Activated naive CD4-positive, alpha-beta T cell treated with anti-CD3 and anti-CD28 coated beads, Interleukin-2, amount 50 U/mL, for 72 hours (primary cell): ENCODE measurements around the gene SLC5A1. TPM values are rescaled to one million over a fixed set of nuclear protein-coding genes. Genes with fewer than 3 reads are reported as not detected.
A peak's percentile ranks its signal among the peaks of the same experiment; 100 is the strongest.

Experiments
- ATAC-seq, 2 donors: fragments of 150-1000 bp; cut with Tn5 transposase; 2 replicates each; pipeline ENCODE4 v1.10.0; 2021; ENCODE audit warnings: mild to moderate bottlenecking in 2 of 2, moderate library complexity in 2 of 2
- DNase-seq, 2 donors: peaks; one replicate each; pipeline ENCODE4 v3.0.0; 2021 to 2022; ENCODE audit warnings: low spot score in 2 of 2
- H3K27ac Mint-ChIP-seq, 2 donors: one replicate each; pipeline ENCODE4 v1.8.0; 2022; ENCODE audit warnings: mild to moderate bottlenecking in 2 of 2, mixed read lengths in 2 of 2
- H3K36me3 Mint-ChIP-seq, 2 donors: one replicate each; pipeline ENCODE4 v1.8.0; 2022; ENCODE audit warnings: mixed read lengths in 2 of 2
- H3K9me3 Mint-ChIP-seq, 2 donors: one replicate each; pipeline ENCODE4 v1.8.0; 2022; ENCODE audit warnings: mixed read lengths in 2 of 2
- total RNA-seq, 2 donors: library from RNA; stranded (reverse); gene quantifications; one replicate each; pipeline ENCODE4 v1.2.3, GENCODE V29; 2022

SLC5A1 gene
- total RNA-seq, 2 donors from 2014 or later, result not detected

DNA sequence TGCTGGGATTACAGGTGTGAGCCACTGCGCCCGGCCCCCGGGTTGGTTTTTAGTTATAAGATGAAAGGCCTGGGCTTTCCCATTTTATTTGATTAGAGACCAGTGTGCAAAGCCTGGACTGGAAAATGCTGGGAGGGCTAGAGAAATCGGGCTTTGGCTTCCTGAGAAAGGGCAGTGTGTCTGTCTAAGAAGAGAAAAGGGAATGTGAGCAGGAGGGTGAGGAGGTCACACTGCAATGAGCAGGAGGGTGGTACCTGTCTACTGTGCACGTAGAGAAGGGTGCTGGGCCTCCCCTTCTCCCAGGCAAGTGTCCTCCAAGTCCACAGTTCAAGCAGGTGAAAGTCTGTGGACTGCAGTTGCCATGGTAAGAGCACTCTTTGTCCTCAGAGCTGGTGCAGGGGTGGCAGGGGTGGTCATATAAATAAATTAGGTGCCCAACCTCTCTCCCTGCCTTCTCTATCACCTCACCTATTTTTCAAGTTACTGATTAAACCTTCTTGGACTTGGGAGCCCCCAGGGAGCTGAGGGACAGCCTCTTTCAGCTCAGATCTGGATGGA lies 30.8 kb downstream of the SLC5A1 start:
- DNase-seq, result no peak
- Mint-ChIP-seq H3K27ac (no peak overlapping the region), H3K36me3 (no peaks in the 10 kb centered on the region), H3K9me3 (no peaks in the 10 kb centered on the region)
- ATAC-seq, result no peak

DNA sequence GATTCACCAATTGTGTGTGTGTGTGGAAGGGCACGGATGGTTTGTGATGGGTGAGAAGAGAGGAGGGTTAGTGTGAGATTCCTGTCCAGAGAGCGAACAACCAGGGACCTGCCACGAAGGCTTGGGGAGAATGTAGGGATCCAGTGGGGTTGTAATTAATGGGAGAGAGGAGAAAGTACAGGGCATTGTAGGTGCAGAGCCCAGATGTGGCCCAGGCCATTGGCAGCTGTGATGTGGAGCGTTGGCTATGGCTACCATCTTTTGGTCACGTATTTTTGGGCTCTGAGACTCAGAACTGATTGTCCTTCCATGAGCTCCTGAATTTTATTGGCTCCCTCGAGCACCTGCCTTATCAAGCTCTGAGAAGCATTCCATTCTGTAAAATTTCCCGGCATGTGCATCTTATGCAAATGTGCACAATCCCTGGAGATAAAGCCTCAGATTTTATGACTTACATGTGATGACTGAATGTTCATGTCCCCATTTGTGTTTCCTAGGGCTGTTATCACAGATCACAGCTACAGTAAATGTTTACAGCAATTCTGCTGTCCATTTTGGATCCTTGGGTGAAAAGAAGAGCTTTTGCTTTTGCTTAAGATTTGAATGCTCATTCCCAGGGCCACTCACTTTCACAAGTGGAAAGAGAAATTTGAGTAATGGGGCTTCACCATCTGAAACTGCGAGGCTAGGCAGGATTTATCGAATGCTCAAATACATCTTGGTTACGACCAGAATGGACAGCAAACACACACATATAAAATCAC lies 33.1 kb downstream of the SLC5A1 start:
- no peak overlapping the region for H3K27ac Mint-ChIP-seq
- H3K36me3 Mint-ChIP-seq, result no peaks in the 10 kb centered on the region
- no peaks in the 10 kb centered on the region for H3K9me3 Mint-ChIP-seq
- ATAC-seq, result no peak
- no peak for DNase-seq

DNA sequence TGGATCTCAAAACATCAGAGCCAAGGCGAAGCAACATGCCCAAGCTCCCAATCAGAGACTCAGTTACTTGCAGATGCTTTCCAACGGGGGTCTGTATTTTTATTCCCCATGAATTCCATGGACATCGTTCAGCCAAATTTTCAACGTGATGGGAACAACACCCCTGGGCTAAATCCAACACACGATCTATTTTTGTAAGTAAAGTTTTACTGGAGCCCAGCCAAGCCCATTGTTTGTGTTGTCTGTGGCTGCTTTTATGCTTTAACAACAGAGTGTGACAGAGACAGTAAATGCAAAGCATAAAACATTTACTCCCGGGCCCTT lies 33.7 kb downstream of the SLC5A1 start:
- DNase-seq (no peak), ATAC-seq (no peak)
- no peaks in the 10 kb centered on the region for H3K36me3 Mint-ChIP-seq
- H3K27ac Mint-ChIP-seq, result no peak overlapping the region
- no peaks in the 10 kb centered on the region for H3K9me3 Mint-ChIP-seq

DNA sequence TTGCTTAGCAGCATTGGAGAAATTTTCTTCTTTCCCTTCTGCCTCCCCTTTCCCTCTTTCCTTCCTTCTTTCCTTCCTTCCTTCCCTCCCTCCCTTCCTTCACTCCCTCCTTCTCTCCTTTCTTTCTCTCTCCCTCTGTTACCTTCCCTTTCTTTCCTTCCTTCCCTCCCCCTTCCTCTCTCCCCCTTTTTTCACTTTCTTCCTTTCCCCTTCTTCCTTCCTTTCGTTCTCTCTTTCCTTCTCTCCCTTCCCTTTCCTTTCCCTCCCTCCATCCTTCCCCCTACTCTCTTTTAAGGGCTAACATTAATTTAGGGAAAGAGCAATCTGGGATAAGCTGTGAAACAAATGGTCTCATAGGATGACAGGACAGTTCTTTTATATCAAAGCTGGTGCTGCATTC lies 34.1 kb downstream of the SLC5A1 start:
- H3K36me3 Mint-ChIP-seq, result no peaks in the 10 kb centered on the region
- H3K9me3 Mint-ChIP-seq, result no peaks in the 10 kb centered on the region
- no peak for ATAC-seq
- DNase-seq, result no peak
- no peak overlapping the region for H3K27ac Mint-ChIP-seq

DNA sequence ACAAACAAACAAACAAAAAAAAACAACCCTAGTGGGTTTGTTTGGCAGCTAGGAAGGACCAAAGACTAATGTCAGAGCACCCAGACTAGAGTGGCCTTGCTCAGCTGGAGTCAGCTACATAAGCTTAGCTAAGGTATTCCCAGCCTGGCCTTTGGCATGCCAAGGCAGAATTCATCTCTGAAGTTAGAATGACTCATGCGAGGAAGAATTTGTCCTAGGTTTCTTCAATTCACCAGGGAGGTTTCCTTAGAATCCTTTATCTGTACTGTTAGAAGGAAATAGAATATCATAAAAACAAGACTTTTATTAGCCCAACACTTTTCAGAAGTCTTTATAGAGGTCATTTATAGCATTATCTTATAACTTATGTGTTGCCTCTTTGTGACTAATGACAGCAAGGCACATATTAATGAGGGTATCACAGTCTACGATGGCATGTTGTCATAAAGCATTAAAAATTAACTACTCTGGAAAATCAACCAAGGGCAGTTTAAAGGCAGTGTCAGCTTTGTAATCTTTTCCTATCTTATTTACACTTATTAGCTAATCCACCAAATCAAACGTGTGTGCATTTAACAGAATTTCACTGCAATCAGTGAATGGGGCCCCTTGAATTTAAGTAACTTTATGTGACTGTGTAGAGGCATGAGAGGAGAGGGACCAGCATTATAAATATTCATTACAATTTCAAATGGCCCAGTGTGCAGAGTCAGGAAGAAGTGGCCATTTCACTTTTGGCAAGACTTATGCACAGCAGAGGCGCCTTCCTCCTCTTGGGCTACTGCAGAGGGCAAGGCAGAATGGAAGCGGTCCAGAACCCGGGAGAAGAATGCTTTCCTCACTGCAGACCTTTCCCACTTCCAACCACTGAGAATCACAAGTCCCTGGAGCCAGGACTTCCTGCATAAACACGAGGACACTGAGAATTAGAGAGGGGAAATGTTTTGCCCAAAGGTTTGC lies 36.3 kb downstream of the SLC5A1 start:
- Mint-ChIP-seq H3K27ac (no peak overlapping the region), H3K9me3 (no peaks in the 10 kb centered on the region), H3K36me3 (no peaks in the 10 kb centered on the region)
- ATAC-seq, result no peak
- no peak for DNase-seq

DNA sequence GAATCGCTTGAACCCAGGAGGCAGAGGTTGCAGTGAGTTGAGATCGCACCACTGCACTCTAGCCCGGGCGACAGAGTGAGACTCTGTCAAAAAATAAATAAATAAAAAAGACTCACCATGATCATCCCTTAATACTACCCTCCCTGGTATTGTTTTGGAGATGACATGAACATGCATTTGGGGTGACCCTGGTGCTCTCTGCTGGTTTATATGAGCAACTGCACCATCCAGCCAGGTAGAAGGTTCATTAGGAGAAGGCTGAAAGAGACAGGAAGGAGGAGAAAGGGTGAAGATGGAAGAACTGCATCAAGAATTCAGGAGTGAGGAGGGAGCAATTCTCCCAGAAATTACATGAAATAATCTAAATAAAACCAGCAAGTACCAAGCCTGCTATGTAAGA lies 37.8 kb downstream of the SLC5A1 start:
- Mint-ChIP-seq H3K27ac (no peak overlapping the region), H3K36me3 (no peaks in the 10 kb centered on the region), H3K9me3 (no peaks in the 10 kb centered on the region)
- no peak for DNase-seq
- peak; percentile 47 for ATAC-seq

DNA sequence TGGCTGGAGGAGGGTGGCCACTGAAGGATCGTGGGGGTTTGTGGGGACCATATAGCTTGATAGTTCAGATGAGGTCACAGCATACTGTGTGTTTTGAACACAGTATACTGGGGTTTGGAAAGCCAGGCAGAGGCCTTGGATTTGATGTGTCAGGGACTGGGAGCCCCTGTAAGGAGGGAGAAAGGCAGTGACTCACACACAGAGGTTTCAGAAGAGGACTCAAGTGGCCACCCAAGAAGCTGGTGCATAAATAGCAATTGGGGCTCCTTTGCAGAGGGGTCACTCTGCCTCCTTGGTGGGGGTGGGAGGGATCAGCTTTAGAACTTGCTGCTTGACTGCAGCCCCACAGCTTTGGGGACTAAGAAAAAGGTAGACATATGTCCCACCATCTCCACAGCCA lies 39.3 kb downstream of the SLC5A1 start:
- Mint-ChIP-seq H3K36me3 (no peaks in the 10 kb centered on the region), H3K27ac (no peak overlapping the region), H3K9me3 (no peaks in the 10 kb centered on the region)
- DNase-seq, result no peak
- no peak for ATAC-seq

DNA sequence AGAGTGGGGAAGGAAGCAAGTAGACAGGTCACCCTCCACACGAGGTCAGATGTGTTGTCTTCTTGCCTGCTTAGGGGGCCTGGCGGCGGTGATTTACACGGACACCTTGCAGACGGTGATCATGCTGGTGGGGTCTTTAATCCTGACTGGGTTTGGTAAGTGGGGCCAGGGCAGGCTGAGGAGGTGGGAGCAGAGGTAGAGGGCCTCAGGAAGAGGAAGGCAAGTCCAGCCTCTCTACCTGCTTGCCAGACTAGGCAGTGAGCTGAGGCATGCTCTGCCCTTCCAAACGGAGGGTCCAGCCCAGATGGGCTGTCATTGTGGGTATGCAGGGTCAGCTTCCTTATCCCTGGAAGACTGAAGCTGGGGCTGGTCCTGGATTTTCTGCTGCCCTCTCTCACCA lies 39.9 kb downstream of the SLC5A1 start:
- ATAC-seq (no peak), DNase-seq (no peak)
- Mint-ChIP-seq H3K9me3 (no peaks in the 10 kb centered on the region), H3K27ac (no peak overlapping the region), H3K36me3 (no peaks in the 10 kb centered on the region)

DNA sequence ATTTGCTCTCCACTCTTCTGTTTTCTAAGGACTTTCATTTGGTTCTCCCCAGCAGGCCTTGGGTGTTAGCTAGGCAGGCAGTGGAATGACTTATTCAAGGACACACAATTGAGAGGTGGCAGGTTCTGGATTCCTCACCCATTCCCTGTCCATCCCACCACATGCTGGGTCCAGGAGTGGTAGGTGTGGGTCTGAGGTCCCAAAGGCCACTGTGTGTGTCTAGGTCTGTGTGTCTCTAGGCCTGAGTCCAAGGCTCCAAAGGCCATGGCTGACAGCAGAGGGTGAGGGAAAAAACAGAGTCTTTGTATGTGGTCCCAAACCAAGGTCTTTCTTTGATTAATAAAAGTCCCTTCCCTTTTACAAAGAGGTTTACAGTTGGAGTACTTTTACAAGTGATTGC lies 40.8 kb downstream of the SLC5A1 start:
- H3K9me3 Mint-ChIP-seq, result no peaks in the 10 kb centered on the region
- DNase-seq (no peak), ATAC-seq (no peak)
- no peak overlapping the region for H3K27ac Mint-ChIP-seq
- H3K36me3 Mint-ChIP-seq, result no peaks in the 10 kb centered on the region

DNA sequence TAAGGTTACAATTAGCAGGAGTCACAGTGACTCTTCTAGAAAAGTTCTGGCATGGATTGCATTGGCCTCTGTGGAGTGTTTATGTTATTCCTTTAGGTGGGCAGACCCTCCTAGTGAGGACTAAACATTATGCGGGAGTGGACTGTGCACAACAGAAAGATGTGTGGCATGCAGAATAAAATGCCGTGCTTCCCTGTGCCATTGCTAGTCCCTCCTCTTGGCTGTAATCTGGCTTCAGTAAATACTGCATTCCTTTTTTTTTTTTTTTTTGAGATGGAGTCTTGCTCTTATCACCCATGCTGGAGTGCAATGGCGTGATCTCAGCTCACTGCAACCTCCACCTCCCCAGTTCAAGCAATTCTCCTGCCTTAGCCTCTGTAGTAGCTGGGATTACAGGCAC lies 45.0 kb downstream of the SLC5A1 start:
- no peak for DNase-seq
- no peak for ATAC-seq
- H3K27ac Mint-ChIP-seq, result no peak overlapping the region
- no peaks in the 10 kb centered on the region for H3K9me3 Mint-ChIP-seq
- no peaks in the 10 kb centered on the region for H3K36me3 Mint-ChIP-seq

DNA sequence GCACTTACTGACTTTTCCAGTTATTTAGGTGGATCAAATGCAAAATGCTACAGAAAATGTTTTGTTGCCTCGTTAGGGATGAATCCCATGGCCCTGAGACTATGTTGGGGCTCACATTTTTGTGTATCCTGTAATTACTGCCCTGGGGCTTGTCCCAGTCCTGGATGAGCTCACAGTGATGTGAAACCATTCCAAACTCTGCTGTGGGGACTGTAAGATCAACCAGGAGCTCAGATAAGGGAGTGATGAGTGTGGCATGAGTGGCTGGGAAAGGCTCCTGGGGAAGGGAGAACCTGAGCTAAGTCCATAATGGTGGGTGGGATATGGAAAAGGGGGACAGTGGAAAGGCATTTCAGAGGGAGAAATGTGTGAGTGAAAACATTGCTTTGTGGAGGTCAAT lies 54.0 kb downstream of the SLC5A1 start:
- DNase-seq, result no peak
- Mint-ChIP-seq H3K27ac (no peak overlapping the region), H3K36me3 (no peaks in the 10 kb centered on the region), H3K9me3 (no peaks in the 10 kb centered on the region)
- ATAC-seq, result no peak

DNA sequence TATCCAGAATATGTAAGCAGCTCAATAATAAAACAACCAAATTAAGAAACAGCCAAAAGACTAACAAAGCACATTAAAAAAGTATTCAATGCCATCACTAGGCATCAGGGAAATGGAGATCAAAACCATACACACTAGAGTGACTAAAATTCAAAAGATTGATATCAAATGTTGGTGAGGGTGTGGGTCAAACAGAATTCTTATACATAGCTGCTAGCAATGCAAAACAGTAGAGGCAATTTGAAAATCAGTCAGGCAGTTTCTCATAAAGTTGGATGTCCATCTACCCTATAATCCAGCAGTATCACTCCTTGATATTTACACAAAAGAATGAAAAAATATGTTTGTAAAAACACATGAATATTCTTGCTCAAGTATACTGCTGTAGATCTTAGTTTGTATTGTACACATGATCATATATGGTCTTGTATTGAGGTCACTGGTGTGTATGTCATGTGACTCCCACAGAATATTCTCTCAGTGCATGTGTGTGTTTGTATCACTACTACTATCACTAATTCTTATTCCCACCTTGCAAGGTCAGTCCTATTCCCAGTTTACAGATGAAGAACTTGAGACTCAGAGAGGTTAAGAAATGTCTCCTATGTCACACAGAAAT lies 54.9 kb downstream of the SLC5A1 start:
- H3K27ac Mint-ChIP-seq, result no peak overlapping the region
- no peaks in the 10 kb centered on the region for H3K36me3 Mint-ChIP-seq
- no peak for ATAC-seq
- no peaks in the 10 kb centered on the region for H3K9me3 Mint-ChIP-seq
- DNase-seq, result no peak

DNA sequence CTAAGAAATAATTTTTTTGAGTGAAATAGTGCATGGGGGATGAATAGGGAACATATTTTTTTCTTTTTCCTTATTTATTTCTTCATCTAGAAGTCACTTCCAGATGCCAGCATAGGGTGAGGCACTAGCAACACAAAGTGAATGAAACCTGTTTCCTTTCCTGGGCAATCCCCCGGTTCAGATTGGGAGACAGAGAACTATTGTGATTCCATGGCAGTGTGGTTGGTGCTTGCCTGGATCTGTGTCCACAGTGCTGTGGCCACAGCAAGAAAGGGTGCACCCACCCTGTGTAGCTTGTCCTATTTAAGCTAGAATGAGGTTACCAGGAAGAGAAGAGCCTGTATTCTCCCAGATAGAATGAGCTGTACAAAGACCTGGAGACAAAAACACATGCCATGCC lies 57.6 kb downstream of the SLC5A1 start:
- DNase-seq (no peak), ATAC-seq (no peak)
- Mint-ChIP-seq H3K27ac (peak overlapping the region in 1 of 2 donors; percentile 78), H3K9me3 (no peaks in the 10 kb centered on the region), H3K36me3 (no peaks in the 10 kb centered on the region)

DNA sequence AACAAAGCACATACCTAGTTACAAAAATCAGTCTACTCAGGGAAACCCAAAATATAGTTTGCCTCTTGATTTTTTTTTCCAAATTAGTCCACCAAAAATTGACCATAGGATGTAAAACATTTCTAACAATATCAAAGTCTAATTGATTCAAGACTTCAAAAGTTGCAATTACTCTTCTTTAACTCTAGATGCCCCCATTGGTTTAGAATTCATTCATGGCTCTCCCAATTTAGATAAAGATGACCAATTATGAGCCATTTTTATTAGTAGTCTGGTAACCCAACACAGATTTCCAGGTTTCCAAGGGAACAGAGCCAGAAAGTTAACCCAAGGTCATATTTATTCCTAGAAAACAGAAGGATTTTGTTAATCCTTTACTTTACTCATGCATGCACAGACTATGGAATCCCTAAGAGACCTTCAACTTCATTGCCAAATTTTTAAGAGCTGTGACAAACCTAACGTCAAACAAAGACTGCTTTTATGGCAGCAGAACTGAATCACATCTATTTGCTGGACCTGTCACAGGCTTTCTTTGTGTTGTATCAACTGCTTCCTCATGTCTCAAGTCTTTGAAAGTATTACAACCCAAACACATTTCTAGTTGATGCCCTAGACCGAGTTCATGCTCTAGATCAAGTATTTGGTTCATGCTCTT lies 60.7 kb downstream of the SLC5A1 start:
- no peak for ATAC-seq
- no peak for DNase-seq
- no peak overlapping the region for H3K27ac Mint-ChIP-seq
- no peaks in the 10 kb centered on the region for H3K36me3 Mint-ChIP-seq
- H3K9me3 Mint-ChIP-seq, result no peaks in the 10 kb centered on the region

DNA sequence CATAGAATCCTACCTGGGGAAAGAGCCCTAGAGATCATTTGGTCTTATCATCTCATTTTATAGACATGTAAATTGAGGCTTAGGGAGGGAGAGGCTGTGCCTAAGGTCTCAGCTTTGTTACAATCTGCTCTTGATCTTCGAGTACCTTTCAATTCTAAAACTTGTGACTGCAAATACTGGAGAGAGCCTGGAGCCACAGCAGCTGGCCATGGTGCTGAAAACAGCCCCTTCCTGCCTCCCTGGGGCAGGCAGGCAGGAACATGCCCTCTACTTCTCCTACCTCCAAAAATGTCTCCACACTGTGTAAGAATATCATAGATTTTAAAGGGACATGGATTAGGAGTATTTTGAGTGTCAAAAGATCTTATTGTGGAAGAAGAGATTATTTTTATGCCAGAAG lies 63.9 kb downstream of the SLC5A1 start:
- no peaks in the 10 kb centered on the region for H3K36me3 Mint-ChIP-seq
- no peak overlapping the region for H3K27ac Mint-ChIP-seq
- no peaks in the 10 kb centered on the region for H3K9me3 Mint-ChIP-seq
- DNase-seq (no peak), ATAC-seq (no peak)

DNA sequence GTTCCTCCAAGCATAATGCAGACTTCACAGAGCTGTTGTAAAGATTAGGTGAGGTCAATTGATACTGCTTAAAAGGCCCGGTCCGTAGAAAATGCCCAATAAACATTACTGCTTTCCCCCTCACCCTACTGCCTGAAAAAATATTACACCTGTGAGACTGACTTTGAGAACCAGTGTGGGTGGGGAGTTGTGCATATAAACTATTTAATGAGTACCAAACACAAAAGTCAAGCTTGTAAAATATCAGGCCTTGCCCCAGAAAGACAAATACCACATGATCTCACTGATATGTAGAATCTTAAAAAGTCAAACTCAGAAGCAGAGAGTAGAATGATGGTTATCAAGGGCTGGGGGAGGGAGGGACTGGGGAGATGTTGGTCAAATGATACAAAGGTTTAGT lies 69.3 kb downstream of the SLC5A1 start:
- ATAC-seq, result no peak
- no peaks in the 10 kb centered on the region for H3K36me3 Mint-ChIP-seq
- H3K27ac Mint-ChIP-seq, result no peak overlapping the region
- no peak for DNase-seq
- no peaks in the 10 kb centered on the region for H3K9me3 Mint-ChIP-seq
